ENCODE results near the gene IMMP2L. TPM values are rescaled to one million over a fixed set of nuclear protein-coding genes. Genes with fewer than 3 reads are reported as not detected.

The IMMP2L gene
- total and polyA plus RNA-seq, 2 of the 8 experiments (the other 6 are each of a cell fraction or from before 2014, with no cell fraction given): 2.3 to 10.1 TPM

DNA sequence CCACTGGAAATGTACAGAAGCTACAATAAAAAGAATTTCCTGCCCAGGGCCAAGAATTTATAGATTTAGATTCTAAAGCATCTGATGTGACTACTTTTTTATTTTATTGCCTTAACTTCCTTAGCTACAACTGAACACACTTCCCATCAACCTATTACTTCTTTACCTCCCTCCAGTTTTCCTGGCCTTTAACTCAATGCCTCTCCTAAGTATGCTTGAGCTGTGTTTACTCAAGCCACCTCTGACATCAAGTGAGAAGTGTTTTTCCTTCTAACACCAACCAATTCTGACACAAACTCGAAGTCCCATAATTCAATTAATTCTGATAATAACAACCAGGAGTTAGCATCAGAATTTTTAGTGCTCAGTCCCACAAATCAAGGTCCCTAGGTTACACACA, 170.0 kb downstream of the IMMP2L start:
- Histone ChIP-seq H2BK15ac (ENCODE audit: low read length) (no peak overlapping the region), H4K5ac (ENCODE audit: insufficient read length, low read depth, low read length) (no peak overlapping the region), H3K18ac (ENCODE audit: extremely low read depth, low read length) (peak overlapping the region; percentile 22; the same call in 1 of the 2 replicates), H3K4me2 (ENCODE audit: insufficient read depth in 1 of 2, low read depth in 2 of 2, low read length in 2 of 2) (no peak overlapping the region), H3K9ac (replicated peaks in 1 of 4; ENCODE audit: extremely low read depth in 1 of 4, low read depth in 3 of 4, low read length in 3 of 4) (no peak overlapping the region), H2BK5ac (ENCODE audit: low read depth, low read length) (0 out of 2 replicates have a peak overlapping the region, but pooled peaks have one; percentile 12), H3K9me3 (ENCODE audit: insufficient read depth in 2 of 2, low read depth in 1 of 2, low read length in 1 of 2) (no peaks in the 10 kb centered on the region), H3K79me2 (ENCODE audit: control insufficient read depth in 1 of 2, insufficient read depth in 2 of 2, low read length in 2 of 2) (no peaks in the 10 kb centered on the region), H2BK20ac (ENCODE audit: low read length) (peak overlapping the region; percentile 34; the same call in 1 of the 2 replicates), H3K36me3 (ENCODE audit: control insufficient read depth in 2 of 4, insufficient read depth in 4 of 4, low read length in 3 of 4) (no peaks in the 10 kb centered on the region), H3K23me2 (ENCODE audit: low read depth, low read length) (no peaks in the 10 kb centered on the region), H3K14ac (ENCODE audit: insufficient read length) (no peak overlapping the region), H2BK120ac (replicated peaks; ENCODE audit: low read depth, low read length) (no peak overlapping the region), H2BK12ac (ENCODE audit: low read depth, low read length) (no peak overlapping the region), H3K56ac (replicated peaks; ENCODE audit: insufficient read length, low read depth, low read length) (no peak overlapping the region), H3K27ac (ENCODE audit: low read depth, low read length) (no peak overlapping the region), H3K4me1 (replicated peaks in 1 of 4; ENCODE audit: control insufficient read depth in 3 of 4, insufficient read depth in 4 of 4, low read length in 3 of 4) (peaks cover 0 to 3% (median 0%) of the 10 kb centered on the region in 4 experiments; a peak in 3 of 7 replicates), H2AFZ (ENCODE audit: low read length) (no peak overlapping the region), H3K27me3 (replicated peaks in 1 of 4; ENCODE audit: control insufficient read depth in 3 of 4, extremely low read depth in 1 of 4, insufficient read depth in 3 of 4, low read length in 3 of 4) (no peaks in the 10 kb centered on the region), H3K79me1 (ENCODE audit: low read depth, low read length) (no peaks in the 10 kb centered on the region), H4K20me1 (replicated peaks in 1 of 2; ENCODE audit: control insufficient read depth in 1 of 2, insufficient read depth in 2 of 2, low read length in 2 of 2) (no peaks in the 10 kb centered on the region), H3K4ac (replicated peaks; ENCODE audit: insufficient read length, low read depth, low read length) (no peak overlapping the region), H4K91ac (replicated peaks; ENCODE audit: insufficient read length, low read length) (no peak overlapping the region), H3K4me3 (ENCODE audit: extremely low read depth in 1 of 4, insufficient read depth in 2 of 4, low read depth in 3 of 4, low read length in 4 of 4) (no peak overlapping the region), H4K8ac (ENCODE audit: extremely low read depth, insufficient read depth, low read length) (no peak overlapping the region), H3K23ac (ENCODE audit: insufficient read length) (no peak overlapping the region), H2AK5ac (ENCODE audit: low read depth, low read length) (no peak overlapping the region)
- no peak for DNase-seq (ENCODE audit: low read depth in 1 of 2, low spot score in 2 of 2)
- 79% methylated on average over 1 of the region's 1 CpG; no CpG with 5 or more reads in 1 of the 2 experiments for WGBS, 2 experiments (ENCODE audit: extremely low coverage in 1 of 2, insufficient coverage in 1 of 2, insufficient read length in 1 of 2, insufficient replicate concordance in 2 of 2, low coverage in 1 of 2, low lambda C conversion rate in 2 of 2, missing lambda C conversion rate in 1 of 2)
- CTCF ChIA-PET (ENCODE audit: partially characterized antibody): interaction anchor here (1.4 kb wide), 1 partner anchor 22 kb away, joined by 5 read pairs; no protein-coding TSS in a partner anchor
- no peak for FAIRE-seq
- POLR2A ChIA-PET (ENCODE audit: partially characterized antibody): interaction anchor here (1.1 kb wide), 1 partner anchor 11 kb away, joined by 3 read pairs; no protein-coding TSS in a partner anchor

All from H1 (cell line).